GM19324 (cell line): ENCODE measurements around the gene CACNA1C.

Experiments used
- ATAC-seq: cut with Tn5 transposase; IDR thresholded peaks from one replicate; pipeline ENCODE4 v1.9.1; 2021; ENCODE audit warnings: mild to moderate bottlenecking, moderate library complexity; ENCODE audit not compliant: unreplicated experiment, low FRiP score

Gene CACNA1C

DNA sequence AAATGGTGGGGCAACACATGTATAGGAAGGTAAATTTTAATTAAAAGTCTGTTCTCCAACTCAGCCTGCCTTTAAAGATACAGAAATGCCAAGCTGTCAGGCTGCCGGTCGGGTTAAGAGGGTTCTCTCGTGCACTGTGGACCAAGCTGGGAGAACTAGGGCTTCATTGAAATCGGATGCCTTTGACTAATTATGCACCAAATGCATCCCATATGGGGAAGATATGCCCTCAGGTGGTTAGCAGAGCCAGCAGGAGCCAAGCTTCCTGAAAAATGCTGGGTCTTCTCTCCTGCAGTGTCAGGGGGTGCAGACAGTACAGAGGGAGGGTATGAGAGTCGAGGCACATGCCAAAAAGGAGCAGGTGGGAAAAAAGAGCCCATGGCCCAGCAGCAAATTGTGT is 236.1 kb downstream of the CACNA1C start:
- no peak for ATAC-seq

- ATAC-seq, result no peak
Measured at GRCh38 chr12:2289525-2289924, 236.7 kb downstream of the CACNA1C start.

DNA sequence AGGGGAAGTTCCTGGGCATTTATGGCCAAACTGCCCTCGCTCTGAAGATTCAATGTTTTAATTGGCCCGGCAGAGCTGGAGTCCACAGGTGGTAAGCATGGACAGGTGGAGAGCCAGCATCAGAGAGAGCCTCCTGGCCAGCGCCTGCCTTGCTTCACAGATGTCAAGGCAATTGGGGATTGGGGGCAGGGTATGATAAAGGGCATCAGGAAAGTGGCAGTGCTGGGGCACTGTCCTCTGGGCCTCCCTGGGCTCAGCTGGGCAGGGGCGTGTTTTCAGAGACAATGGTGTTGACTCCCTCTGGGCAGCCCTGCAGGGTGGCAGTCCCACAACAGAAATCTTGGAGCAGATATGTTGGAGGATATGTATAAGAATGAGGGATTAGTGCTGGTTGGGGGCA is 237.3 kb downstream of the CACNA1C start:
- no peak for ATAC-seq

GRCh38 chr12:2290516-2291065 is 237.8 kb downstream of the CACNA1C start:
- ATAC-seq, result no peak

GRCh38 chr12:2291182-2291832 is 238.5 kb downstream of the CACNA1C start:
- no peak for ATAC-seq

- no peak for ATAC-seq
Measured at GRCh38 chr12:2291947-2292346, 239.2 kb downstream of the CACNA1C start.

GRCh38 chr12:2292560-2292959 is 239.8 kb downstream of the CACNA1C start:
- ATAC-seq, result no peak

DNA sequence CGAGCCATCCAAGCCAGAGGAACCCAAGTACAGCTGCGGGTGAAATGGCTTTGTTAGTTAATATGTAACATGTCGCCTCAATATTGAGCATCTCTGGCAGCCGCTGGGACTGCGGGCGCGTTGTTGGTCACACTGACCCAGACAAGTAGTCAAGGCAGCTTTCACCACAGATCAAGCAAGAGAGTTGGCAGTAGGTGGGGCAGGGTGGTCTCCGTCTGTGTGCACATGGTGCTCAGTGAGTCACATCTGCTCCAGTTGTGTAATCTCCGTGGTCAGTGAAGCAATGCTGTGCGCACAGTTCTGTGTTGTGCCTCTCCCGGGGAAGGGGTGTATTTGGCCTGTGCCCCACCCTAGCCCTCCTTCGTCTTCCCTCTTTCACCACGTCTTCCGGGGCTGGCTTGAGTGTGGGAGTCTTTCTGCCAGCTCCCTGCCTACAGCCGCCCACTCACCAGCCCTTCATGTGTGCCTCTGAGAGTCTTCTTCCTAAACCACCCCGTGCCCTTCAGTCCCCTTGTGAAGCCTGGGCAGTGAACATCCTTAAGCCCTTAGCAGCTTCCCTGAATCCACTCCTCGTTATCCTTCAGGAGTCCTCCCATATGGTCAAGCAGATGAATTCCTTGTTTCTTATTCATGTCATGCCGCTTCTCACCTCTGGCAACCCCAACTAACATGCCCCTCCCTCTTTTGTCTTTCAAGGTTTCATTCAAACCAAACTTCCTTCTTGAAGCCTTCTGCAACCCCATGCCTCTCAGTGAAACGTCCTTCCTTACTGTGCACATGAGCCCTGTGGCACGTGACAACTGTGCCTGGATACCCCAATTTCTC is 242.1 kb downstream of the CACNA1C start:
- no peak for ATAC-seq

DNA sequence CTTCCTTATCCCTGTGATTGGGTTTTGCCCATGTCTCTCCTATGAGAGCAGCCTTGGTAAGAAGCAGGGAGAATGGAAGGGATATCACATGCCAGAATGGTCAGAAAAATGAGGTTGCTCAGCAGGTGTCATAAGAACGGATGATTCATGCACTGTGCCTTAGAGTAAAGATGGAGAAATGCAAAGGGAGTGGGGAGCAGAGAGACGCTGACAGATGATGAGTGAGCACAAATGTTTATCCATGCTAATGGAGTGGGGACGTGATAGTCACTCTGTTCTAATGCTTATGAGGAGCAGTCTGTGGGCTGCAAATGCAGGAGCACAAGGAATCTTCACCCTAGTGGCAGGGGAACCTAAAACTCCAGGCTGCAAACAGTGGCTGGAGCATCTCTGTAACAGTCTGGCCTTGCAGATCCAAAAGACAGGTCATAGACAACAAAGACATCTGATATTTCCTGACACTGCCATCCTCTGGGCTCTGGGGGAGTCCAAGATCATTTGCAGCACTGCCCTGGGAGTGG is 243.2 kb downstream of the CACNA1C start:
- no peak for ATAC-seq

GRCh38 chr12:2297004-2297403 is 244.2 kb downstream of the CACNA1C start:
- ATAC-seq, result no peak

- ATAC-seq, result no peak
Measured at GRCh38 chr12:2297658-2298057, 244.9 kb downstream of the CACNA1C start.

- no peak for ATAC-seq
Measured at GRCh38 chr12:2298556-2299200, 245.9 kb downstream of the CACNA1C start.

DNA sequence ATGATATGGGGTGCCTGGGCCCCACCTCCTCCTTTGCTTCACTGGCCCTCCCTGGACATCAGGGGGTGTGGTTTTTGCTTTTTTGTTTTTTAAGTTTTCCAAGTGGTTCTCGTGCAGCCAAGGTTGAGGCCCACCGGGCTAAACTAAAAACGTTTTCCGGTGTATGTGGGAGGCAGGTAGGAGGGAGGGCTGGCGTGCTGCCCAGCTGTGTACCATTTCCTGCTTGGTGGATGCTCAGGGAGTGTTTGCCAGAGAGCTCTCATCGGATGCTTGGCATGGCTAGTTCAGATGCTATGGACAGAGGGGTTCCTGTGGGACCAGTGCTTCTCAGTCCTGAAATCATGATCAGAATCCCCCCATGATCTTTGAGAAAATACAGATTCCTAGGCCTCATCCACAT is 246.4 kb downstream of the CACNA1C start:
- no peak for ATAC-seq

- ATAC-seq, result no peak
Measured at GRCh38 chr12:2300168-2300567, 247.4 kb downstream of the CACNA1C start.

DNA sequence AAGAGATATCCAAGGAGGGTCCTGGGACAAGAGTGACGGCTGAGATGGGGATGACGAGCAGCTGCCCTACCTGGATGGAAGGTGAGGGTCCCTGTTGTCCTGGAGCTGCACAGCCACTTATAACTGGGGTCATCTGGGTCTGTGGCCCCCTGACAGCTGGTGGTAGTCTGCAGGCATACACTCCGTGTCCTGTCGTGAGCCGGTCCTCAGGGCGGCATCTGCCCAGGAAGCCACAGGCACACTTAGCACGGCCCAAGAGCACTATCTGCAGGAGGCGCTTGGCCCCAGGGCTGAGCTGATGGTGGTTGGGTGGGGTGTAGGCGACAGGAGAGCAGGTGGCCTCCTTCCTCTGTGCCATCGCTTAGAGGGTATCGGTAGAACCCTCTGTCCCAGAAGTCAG is 248.1 kb downstream of the CACNA1C start:
- ATAC-seq, result no peak

- ATAC-seq, result no peak
Measured at GRCh38 chr12:2301531-2302461, 249.0 kb downstream of the CACNA1C start.

DNA sequence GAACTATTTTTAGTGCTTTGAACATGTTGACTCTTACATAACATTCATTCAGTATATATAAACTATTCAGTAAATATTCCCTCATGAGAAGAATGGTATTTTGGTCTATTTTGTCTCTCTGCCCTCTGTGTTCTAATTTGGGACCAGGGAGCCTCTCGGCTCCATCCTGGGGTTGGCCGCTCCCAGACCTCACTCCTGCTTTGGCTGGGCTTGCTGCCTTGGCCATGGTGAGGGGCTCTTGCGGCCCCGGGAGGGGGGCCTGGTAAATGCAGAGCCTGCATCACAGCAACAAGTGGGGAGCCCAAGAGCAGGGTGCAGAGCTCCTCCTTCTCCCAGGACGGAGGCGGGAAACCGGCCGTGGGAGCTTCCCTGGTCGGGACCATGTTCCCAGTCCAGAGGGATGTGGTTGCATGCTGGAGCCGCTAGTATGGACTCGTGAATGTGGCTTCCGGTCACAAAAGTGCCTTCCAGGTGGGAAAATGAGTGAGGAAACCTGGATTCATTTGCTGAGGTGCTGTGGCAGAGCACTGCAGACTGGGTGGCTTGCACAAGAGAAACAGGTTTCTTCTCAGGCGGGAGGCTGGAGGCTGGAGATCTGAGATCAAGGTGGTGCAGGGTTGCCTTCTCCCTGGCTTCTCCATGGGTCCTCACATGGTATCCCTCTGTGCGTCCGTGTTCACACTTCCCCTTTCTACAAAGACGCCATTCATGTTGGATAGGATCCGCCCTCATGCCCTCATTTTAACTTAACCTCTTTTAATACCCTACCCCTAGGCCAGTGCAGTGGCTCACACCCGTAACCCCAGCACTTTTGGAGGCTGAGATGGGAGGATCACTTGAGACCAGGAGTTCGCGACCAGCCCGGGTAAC is 250.2 kb downstream of the CACNA1C start:
- no peak for ATAC-seq

GRCh38 chr12:2304223-2304622 is 251.4 kb downstream of the CACNA1C start:
- ATAC-seq, result no peak

- no peak for ATAC-seq
Measured at GRCh38 chr12:2306012-2306411, 253.2 kb downstream of the CACNA1C start.
